D341Med (cell line): ENCODE measurements around the gene HIRIP3.
"Not testable (repeated sequence)": the region's sequence is repeated elsewhere in the genome, so short reads cannot be mapped to it uniquely, and the experiment has no call there.

Experiments used
- DNase-seq: peaks from one replicate; pipeline ENCODE4 v3.0.0; 2012; ENCODE audit warnings: low spot score

Gene HIRIP3

DNA sequence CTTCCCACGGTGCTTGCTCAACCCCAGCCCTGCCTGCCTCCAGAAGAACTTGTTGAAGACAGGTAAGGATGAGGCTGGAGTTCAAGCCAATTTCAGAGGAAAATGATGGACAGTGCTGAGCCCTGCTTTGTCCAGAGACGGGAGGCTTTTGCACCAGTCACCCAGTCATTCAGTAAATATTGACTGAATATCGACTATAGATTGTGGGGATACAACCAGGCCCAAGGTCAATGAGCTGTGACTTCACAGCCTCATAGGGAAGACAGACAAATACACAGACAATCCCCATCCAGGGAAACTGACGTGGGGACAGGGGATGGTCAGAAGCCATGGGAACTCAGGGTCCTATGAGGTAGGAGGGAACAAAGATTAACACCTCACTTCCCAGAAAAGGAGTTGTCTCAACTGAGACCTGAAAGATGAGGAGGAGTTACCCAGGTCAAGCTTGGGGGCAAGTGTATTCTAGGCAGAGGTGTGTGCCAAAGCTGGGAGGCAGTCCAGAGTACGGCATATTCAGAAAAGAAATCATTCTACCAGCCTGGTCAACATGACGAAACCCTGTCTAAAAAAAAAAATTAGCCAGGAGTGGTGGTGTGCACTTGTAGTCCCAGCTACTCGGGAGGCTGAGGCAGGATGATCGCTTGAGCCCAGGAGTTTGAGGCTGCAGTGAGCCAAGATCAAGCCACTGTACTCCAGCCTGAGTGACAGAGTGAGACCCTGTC lies 21.3 kb upstream of the HIRIP3 start:
- DNase-seq = no peak

- DNase-seq = not testable (repeated sequence)
Measured at GRCh38 chr16:30015450-30015849, 20.0 kb upstream of the HIRIP3 start.

DNA sequence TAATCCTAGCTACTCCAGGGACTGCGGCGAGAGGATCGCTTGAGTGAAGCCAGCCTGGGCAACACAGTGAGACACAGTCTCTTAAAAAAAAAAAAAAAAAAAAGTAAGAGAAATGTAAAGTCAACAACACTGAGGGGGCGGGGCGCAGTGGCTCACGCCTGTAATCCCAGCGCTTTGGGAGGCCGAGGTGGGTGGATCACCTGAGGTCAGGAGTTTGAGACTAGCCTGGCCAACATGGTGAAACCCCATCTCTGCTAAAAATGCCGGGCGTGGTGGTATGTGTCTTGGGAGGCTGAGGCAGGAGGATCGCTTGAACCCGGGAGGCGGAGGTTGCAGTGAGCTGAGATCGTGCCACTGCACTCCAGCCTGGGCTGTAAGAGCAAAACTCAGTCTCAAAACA lies 17.2 kb upstream of the HIRIP3 start:
- not testable (repeated sequence) for DNase-seq

DNA sequence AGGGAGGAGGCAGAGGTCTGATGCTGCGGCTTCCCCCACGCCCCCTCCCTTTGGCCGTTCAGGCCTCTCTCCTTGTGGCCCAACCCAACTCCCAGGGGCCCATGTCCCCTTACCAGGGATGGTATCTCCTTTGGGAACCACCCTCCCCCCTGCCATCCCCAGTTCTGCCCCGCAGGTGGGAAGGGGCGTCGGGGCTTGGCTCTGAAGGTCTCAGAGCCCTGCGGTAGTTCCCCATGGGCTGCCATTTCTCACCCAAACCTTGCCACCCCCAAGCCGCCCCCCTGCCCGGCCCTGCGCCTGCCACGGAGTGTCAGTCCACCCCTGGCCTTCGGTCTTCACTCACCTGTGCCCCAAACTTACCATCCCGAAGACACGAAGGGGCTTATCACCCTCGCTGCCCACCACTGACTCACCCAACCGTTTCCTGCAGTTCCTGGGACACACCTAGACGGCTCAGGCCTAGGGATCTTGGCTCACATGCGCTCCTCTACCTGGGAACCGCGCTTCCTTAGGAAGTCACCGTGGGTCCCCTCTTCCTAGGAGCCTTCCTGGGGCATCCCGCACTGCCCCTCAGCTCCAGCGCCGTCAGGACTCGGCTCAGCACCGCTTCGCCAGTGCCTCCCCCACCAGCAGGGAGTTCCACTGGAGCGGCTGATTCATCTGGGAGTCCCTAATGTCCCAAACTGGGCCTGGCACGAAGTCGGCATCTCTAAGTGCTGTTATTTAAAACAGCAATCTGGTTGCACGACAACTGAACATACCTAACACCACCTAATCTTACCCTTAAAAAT lies 16.5 kb upstream of the HIRIP3 start:
- no peak for DNase-seq

- DNase-seq = peak; percentile 85
Measured at GRCh38 chr16:30010844-30011713, 15.7 kb upstream of the HIRIP3 start, which contains the start of gene DOC2A. Gene DOC2A, minus strand, starts transcription at chr16:30011027. Its CDS starts 805 bp downstream, at chr16:30010222.

DNA sequence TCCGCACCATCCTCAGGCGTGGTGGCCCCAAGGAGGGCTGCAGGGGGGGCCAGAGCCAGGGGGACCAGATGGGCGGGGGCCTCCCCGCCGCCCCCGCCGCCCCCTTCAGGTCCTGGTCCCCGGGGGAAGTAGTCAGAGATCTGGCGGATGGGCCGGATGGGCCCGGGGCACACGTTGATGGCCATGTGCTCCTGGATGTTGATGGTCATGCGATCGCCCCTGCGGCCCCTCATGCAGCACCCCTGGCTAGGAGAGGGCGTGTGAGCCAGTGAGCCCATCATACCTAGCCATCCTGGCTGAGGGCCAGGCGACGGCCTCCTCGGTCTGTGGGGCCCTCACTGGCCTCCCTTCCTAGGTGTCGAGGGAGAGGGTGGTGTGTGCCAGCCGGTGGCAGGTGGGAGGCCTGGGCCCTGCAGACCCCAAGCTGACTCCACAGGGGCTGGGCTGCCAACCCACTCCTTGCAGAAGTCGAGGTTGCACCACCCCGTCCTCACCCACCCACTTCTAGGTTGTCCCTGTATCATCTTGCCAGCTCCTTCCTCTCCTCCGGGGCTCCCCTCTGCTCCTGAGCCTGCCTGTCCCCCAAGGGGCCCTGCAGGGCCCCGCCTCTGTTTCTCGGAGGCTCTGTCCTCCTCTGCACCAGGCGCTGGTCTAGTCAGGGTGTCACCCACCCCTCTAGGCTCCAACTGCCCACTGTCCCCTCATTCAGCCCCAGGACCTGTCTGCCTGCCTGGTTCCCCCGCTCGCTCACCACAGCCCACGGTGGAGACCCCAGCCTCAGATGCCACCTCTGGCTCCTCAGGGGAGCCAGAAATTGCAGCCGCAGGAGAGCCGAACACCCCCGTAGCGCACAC lies 14.8 kb upstream of the HIRIP3 start:
- DNase-seq = no peak

DNA sequence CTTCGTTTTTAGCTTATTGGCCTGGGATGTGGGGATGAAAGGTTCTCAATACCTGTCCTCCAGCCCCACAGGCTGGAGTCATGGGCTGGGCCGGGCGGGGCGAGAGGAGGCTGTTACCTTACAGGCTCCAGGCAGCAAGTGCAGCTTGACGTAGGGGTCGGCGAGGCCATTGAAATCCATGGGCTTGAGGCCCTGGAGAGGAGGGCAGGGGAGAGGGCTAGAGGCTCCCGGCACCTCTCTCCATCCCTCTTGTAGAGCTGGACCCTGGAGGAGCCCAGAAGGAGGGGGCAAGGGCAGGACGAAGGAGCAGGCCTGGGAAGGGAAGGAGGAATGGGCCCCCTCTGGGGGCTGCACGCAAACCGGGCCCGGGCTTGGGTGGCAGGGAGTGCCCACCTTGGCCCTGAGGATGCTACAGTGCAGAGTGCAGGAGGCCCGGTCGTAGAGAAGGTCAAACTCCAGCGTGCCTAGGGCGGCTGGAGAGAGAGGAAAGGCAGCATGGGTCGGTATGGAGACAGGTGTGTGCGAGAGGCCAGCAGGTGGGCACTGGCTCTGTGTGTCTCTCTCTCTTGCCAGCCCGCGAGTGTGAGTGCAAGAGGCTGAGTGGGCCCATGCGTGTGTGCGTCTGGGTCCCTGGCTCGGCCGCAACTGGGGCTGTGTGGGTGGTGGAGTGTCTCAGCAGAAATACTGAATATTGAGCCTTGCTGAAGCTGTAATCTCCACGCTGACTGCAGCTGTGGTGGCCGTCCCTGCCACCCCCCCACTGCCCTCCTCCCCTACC lies 13.9 kb upstream of the HIRIP3 start:
- DNase-seq = no peak

DNA sequence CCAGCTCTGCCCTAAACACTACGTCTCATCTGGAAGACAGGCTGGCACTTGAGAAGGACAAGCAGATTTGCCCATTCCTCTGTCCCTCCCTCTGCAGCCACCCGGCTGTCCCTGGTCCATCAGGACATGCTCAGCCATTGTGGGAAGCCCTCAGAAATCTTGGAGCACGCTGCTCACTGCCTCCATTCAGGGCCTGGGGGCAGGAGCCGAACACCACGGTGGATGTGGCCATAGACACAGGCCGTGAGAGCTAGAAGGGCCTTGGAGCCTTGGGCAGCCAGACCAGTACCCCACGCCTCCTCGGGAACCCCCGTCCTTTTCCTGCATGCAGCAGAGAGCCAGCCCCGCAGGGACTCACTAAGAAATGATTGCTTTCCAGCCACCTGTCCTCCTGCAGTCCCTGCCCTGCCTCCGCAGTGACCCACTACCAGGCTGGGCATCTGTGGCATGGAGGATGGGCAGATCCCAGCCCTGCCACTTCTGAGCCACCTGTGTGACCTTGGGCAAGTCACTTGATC lies 12.0 kb upstream of the HIRIP3 start:
- DNase-seq = no peak

GRCh38 chr16:30006659-30007377 lies 11.4 kb upstream of the HIRIP3 start:
- DNase-seq = no peak

DNA sequence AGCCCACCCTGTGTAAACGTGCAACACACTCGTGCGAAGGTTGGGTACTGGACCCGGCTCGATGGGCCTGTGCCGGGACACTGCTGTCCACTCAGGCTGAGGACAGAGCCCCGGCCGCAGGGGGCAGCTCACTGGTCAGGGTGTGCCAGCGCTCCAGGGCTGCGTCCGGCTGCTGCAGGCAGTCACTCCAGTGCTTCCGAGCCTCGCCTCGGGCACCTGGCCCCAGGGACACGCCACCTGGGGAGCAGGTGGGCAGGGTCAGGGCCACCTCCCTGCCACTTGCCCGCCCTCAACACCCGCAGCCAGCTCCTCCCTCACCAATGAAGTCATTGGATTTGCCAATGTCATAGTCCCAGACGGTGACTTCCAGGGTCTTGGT lies 10.7 kb upstream of the HIRIP3 start:
- no peak for DNase-seq

DNA sequence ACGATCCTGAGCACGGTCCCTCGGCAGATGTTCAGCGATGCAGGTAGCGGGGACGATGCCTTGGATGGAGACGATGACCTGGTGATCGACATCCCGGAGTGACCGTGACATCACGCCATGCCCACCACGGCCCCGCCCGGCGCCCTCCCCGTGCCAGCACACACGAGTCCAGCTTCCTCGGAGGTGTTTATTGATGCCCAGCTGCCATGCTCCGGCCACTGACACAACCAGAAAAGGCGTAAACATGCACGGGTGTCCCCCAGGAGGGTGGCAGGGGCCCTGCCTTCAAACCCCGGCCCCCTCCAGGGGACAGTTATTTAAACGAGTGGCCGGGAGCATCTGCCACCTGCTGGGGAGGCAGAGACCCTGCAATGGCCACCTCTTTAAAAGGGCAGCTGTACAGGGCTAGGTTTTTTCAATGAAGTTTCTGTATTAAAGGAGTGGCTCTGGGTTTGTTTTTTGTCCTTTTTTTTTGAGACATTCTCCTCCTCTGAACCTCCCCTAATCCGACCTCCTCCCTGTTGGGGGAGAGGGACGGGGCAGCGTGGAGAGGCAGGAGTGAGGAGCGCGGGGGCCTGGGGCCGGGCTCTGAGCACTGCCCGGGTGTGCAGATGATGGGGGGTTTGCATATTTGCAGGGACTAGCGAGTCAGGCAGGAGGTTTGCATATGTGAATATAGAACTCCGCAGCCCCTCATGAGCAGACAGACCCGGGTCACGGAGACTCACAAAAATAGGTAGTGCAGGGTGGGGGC lies 10.1 kb upstream of the HIRIP3 start:
- peak; percentile 82 for DNase-seq

DNA sequence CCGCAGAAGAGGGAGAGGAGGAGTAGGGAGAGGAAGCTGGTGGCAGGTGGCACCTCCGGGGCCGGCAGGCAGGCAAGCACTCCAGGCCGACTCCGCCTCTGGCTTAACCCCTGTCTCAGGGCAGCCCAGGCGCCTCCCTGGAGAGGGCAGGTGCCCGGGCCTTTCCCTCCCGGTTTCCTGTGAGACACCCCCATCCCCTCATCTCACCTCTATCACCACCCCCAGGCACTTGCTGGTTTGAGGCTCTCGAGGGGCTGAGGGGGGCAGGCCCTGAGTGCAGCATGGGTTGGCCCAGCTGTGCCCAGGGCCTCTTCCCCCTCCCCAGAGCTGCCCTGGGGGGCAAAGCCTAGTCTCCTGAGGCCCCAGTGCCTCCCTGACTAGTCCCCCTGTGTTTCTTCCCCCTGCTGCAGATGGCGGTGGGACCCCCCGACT lies 9.4 kb upstream of the HIRIP3 start:
- peak; percentile 57 for DNase-seq

DNA sequence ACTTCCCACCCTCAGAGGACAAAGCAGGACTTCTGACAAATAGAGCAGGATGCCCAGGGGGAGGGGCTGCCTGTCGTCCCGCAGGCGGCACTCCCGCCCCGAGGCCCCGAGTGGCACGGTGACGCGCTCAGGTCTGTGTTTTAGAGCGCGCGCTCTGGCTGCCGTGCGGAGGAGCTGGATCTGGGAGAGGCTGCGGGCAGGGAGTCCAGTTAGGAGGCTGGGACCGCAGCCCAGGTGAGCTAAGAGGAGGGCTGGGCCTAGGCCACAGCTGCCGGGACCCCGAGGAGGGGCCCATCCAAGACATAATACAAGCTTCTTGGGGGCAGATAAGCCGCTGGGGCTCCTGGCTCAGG lies 9.0 kb upstream of the HIRIP3 start:
- DNase-seq = no peak

DNA sequence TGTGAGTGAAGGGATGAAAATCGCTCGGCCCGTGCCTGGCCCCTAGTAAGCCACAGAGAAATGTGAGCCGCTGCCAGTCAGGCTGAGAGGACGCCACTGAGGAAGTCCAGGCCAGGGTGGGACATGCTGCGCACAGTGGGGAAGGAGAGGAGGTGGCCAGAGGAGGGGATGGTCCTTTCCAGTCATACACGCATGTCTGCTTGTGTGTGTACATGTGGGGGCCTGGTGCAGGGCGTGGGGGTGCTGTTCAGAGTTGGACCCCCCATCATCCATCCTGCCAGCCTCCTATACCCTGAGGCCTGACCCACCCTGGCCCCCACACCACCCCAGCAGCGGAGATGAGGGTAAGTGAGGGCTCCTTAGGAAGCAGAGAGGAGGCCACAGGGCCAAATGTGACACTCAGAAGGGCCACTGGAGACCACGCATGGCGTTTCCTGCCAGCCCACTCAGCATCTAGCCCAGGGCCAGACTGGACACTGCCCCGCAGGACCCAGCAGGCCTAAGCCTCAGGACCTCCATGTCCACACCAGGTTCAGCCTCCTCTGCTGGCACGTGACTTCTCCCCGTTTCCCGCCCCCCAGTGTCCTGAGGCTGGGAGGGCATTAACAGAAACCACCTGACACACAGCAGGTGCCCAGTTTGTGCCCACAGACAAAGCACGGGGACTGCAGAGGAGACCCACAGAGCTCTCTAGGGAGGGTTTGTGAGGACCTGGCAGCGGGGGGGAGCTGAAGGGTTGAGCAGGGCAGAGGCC lies 8.4 kb upstream of the HIRIP3 start:
- no peak for DNase-seq

- DNase-seq = no peak
Measured at GRCh38 chr16:30002614-30003346, 7.4 kb upstream of the HIRIP3 start.

- no peak for DNase-seq
Measured at GRCh38 chr16:30000735-30001631, 5.6 kb upstream of the HIRIP3 start.

DNA sequence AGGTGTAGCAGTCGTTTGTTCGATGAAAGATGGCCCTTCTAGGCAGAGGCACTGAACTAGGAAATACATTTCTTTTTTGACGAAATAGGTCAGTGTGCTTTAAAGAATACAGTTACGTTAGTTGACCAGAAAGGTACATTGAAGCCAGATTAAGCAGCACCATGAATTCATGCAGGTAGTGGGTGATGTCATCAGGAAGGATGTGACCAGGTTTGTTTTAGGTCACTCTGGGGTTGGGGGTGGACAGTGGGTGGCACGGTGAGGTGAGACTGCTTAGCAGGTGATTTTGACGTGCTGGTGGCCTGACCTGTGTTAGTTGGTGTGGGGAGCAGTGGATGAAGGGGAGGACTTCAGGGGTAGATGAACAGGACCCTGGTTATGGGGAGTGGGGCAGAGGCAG lies 4.2 kb upstream of the HIRIP3 start:
- DNase-seq = no peak
